Suppressor macrophage treated with lipopolysaccharide for 1 hour (primary cell): ENCODE data around the gene FNDC1.

Experiments
- DNase-seq, 3 donors: peaks; one replicate each; pipeline ENCODE4 v3.0.0-alpha.2; 2020 to 2022

FNDC1 gene

GRCh38 chr6:159163901-159164370, 5.3 kb upstream of the FNDC1 start:
- DNase-seq = no peak

- peak in 1 of 3 donors; percentile 42 for DNase-seq
Measured at GRCh38 chr6:159168536-159169192, 536 bp upstream of the FNDC1 start.

DNA sequence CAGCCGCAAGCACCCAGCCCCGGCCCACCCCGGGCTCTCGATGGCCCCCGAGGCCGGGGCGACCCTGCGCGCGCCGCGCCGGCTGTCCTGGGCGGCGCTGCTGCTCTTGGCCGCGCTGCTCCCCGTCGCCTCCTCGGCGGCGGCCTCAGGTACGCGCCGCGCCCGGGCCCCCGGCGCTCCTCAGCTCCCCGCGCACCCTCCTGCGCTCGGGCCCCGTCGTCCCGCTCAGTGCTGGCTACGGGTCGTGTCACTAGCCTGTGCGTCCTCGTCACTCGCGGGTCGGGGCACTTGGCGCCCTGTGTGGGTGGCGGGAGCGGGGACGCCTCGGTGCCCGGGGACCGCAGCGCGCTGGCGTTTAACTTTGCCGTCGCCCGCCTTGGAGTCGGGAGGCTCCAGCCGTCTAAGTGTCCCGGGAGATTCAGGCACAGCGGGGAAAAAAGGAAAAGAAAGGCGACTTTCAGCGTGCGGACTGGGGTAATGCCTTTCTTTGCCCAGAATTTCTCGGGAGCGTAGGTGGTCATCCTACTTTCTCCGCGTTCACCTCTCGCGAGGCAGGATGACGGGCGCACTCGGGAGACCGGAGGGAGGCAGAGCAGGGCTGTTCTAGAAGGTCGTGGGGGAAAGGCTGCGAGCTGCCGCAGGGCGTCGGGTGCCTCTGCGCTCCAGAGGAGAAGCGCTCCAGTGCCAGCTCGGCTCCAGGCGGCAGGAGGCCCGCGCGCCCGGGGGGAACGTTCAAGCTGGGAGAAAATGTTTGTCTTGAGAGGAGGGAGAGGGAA, 545 bp downstream of the FNDC1 start:
- DNase-seq = peak in 2 of 3 donors; percentile 35 to 58

- no peak for DNase-seq
Measured at GRCh38 chr6:159170333-159170672, 1.1 kb downstream of the FNDC1 start.

DNA sequence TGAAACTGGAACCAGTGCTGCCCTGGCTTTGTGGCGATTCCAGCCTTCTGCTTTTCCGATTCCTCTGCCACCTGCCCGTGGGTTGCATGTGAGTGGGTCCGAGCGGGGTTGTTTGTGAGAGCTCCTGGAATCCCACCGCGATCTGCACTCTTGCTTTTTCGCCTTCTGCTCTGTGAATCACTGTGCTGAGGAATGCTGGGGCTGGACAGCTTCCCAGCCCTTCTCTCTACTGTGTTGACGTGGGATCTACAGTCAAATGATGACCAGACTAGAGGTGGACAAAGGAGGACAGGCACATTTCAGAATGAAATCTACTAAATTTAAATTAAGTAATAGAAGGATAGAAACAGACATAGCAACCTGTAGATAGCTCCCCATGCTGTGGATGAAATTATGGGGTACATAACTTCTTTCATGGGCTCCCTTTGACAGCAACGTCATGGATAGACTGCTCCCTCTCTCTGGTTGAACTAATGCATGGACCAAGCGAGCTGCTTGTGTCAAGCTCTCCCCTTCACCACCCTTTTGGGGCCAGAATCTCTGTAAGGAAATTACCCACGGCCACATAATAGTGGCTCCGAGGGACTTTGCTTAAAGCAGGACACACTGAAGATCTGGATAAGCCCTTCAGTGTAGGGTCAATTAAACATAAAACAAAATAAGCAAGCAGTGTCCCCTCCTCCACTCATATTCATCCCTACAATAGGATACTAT, 2.0 kb downstream of the FNDC1 start:
- peak in 1 of 3 donors; percentile 6 for DNase-seq

DNA sequence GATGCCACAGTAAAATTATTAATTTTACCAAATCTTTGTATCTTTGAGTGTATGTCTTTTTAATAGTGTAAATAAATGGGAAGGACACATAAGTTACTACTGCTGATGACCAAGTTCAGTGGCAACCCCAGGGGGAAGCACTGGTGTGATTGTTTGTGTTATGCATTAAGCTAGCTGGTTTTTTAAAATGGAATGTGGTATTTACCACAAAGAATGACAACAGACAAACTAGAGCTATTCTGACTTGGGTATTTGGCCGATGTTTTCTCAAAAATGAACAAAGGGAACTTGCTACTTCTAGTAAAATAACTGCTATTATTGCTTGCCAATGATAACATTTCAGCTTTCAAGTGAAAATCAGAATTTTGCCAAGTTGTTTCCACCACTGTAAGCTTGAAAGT, 2.9 kb downstream of the FNDC1 start:
- no peak for DNase-seq

DNA sequence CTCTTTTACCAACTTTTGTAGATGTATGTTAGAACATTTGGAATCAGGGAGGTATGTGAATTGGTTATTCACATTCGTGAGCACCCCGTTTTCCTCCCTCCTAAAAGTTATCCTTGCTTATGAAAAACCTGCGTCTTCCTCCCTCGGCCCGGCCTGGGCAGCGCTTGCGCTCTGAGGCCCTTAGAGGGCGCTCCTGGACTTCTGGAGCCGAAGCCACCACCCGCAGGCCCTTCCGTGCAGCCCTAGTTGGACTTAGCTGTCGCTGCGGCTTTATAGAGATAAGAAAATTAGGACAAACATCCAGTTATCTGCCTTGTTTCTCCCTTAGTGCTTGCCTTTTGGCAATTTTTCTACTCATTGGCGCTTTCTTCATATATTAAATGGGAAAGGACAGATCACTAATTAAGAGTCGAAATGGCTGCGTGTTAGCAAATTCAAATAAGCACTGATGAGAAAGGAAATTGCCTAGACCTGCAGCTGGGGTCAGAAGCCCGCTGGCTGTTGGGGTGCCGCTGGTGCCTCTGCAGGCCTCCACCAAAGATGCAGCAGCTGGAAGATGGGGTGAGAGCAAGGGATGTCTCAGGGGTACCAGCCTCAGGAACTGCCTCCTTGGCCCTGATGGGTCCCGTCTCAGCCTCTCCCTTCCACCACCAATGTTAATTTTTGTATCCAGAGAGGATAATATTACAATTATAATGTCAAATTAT, 5.2 kb downstream of the FNDC1 start:
- peak; percentile 78 to 89 (median 85) for DNase-seq

- no peak for DNase-seq
Measured at GRCh38 chr6:159176913-159177312, 7.7 kb downstream of the FNDC1 start.

DNA sequence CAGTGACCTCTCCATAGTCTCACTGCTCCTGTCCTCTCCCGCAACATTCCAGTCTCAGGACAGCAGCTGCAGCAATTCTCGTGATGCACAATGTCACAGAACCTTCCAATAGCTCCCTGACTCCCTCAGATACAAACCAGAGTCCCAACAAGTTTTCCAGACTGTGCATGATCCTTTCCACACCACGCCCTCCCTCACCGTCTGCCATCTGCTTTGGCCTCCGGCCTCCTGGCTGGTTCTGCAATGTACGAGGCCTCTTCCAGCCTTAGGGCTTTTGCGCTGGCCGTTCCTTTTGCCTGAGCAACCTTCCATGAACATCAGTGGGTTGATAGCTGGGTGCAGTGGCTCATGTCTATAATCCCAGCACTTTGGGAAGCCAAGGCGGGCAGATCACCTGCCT, 9.6 kb downstream of the FNDC1 start:
- no peak for DNase-seq

- no peak for DNase-seq
Measured at GRCh38 chr6:159180001-159180400, 10.8 kb downstream of the FNDC1 start.

- no peak for DNase-seq
Measured at GRCh38 chr6:159181914-159182313, 12.7 kb downstream of the FNDC1 start.

DNA sequence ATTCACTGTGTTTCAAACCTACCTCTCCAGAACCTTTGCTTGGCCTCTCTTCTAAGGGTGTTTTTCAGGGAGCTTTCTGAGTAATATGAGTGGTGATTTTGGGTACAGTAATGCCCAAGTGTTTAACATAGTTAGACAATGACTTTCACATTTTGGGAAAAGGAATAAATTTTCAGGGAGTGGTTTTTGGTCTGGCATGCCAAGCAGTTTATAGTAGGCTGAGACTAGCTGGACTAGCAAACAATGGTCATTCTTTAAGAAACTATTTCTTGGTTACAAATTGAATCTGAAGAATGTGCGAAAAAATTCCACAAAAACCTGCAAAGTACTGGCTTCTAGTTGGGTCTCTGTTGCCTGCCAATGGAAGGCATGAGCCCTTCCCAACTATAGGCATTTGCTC, 15.4 kb downstream of the FNDC1 start:
- DNase-seq = no peak

DNA sequence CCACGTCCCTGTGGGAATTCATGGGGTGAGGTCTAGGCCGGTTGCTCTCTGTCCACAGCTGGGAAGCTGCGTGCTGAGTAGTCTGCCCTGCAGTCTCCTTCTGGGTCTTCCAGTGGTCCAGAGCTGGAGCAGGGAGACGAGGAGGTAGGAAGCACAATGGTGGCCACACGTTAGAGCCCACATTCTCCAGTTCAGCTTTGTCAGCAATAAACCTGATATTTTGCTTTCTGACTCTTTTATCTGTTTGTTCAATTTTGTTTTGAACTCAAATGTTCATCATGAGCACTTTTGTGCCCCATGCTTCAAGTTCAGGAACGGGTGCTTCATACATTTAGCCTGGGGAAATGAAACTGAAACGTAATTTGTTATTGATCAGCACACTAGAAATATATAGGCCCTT, 21.3 kb downstream of the FNDC1 start:
- DNase-seq = no peak

DNA sequence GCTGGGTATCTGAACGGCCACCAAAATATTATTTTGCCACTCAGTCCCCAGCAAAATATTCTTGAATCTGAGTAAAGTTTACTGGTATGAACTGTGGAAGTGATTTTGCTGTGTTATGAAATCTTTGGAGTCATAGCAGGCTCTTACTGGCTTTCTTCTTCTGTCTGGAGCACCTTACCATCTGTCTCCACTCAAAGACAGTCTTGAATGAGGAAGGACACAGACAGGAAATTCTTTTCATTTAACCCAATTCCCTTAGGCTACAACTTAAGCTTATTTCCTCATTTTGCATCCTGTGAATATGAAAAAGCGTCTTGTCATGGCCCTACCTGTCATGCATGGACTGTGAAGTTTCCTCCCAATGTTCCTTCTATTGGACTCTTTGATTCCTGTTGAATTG, 24.7 kb downstream of the FNDC1 start:
- peak in 2 of 3 donors; percentile 27 for DNase-seq

DNA sequence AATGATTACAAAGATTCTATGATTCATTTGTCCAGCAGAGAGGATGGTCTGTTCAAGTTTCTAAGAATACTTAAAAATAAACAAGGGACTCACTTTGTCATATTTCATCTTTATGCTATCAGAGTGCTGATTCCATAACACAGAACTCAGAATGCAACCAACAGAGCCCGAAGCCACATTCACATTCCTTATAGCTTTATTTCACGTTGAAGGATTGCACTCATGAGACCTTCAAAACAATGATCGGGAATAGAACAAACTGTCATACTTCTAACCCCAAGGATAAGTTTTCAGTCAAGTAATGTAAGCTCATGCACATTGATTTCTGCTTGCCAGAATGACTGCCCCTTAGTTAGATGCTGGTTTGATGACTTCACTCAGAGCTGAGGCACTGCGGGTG, 25.2 kb downstream of the FNDC1 start:
- no peak for DNase-seq

- peak in 2 of 3 donors; percentile 21 to 26 for DNase-seq
Measured at GRCh38 chr6:159196430-159196975, 27.3 kb downstream of the FNDC1 start.

- no peak for DNase-seq
Measured at GRCh38 chr6:159197251-159197650, 28.1 kb downstream of the FNDC1 start.

GRCh38 chr6:159201336-159201735, 32.1 kb downstream of the FNDC1 start:
- peak; percentile 30 to 63 (median 48) for DNase-seq

GRCh38 chr6:159203304-159204005, 34.3 kb downstream of the FNDC1 start:
- DNase-seq = no peak

DNA sequence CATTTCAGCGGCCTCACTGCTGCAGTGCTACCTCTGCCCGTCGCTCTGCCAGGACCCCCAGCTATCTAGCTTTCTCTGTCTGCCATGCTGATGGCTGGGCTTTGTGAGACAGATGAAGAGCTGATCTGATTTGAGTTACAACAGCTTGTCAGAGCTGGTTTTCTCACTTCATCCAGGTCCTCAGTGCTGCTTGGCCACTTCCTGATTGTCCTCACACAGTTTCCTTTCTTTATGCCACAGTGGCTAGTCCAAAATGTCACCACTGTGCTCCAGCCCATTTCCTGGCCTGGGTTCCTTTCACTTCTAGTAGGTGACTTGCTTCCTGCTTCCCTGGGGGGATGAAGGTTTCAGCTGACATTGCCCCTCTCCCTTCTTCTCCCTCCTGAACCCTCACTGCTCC, 35.4 kb downstream of the FNDC1 start:
- DNase-seq = no peak

DNA sequence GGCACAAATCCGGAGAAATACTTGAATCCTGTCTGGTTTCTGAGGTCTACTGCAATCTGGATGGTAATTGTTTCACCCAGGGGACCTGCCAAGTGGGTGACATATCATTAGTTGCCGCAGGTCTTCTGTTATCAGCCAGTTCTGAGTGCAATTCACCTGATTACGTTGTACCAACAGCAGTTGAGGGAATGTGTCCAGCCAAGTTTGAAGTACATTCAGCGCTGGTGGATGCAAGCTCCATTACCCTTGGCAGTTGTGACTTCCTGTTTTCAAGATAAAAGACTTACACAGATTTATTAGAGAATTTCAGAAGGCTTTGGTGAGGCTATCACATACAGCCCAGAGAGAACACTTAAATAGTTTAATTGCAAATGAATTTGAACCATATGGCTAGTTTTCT, 42.8 kb downstream of the FNDC1 start:
- no peak for DNase-seq
